HG03378 (cell line): ENCODE data around the gene IRAK1.

Experiments
- ATAC-seq: cut with Tn5 transposase; IDR thresholded peaks from one replicate; pipeline ENCODE4 v1.9.1; 2021; ENCODE audit warnings: mild to moderate bottlenecking, moderate library complexity; ENCODE audit not compliant: unreplicated experiment

The IRAK1 gene

DNA sequence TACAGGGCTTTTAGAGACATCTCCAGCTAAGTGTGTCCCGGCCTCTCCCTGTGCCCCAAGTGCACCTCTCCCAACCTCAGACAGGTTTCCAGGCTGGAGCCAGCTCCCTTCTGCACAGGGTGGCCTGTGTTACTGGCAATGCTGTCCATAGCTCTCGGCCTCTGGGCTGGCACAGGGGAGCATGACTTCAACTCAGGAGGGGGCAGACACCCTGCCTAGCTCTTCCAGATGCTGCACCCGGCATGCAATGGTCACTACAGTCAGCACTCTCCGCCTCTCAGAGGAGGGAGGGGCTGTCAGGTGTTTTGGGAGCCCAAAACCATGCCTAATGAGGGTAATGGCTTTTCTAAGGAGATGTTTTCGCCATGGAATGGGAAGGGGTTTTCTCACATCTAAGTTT, 2.4 kb upstream of the IRAK1 start:
- no peak for ATAC-seq

DNA sequence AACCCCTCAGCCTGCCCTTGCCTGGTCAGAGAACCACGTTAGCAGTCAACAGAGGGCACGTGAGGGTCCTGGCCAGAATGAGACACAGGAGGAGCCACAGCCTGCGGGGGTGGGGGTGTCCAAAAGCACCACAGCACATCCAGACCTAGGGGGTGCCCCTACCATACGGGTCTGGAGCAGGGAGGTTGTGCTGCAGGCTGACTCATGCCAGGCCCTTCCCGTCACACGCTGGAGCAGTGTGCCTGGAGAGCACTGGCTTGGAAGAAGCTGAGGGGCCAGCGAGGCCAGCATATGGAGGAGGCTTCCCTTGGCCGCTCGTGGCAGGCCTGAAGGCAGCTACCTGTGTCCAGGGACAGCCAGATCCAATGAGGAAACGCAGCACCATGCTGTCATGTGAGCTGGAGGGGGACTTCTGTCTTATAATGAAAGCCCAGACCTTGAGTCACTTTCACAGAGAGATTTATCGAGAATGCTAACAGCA, 1.5 kb upstream of the IRAK1 start:
- no peak for ATAC-seq

DNA sequence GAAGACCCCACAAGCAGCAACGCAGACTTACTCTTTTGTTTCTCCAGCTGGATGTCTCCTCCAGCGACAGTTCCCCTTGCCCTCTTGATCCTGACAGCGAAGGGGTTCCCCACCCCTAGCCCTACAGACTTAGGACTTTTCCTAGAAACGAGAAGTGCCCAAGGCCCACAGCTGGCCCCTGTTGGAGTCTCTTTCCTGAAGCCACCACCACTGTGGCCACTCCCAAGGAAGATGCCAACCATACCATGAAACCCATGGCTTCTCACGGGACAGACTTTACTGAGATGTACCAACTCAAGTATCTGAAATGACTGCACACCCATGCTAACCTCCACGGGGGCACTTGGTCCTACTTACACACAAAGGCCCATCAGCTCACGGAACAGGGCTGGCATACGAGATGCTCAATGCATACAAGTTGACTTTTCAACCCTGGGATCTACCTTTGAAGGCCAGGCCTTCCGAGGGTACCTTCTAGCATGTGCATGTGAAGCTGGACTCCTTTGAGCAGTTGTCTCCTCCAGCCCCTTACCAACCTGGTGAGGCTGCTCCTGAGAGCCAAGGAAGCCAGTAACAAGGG, 924 bp upstream of the IRAK1 start:
- ATAC-seq: no peak

GRCh38 chrX:154019061-154019621, 561 bp downstream of the IRAK1 start:
- ATAC-seq: no peak

GRCh38 chrX:154018518-154019060, 1.1 kb downstream of the IRAK1 start:
- ATAC-seq: no peak

DNA sequence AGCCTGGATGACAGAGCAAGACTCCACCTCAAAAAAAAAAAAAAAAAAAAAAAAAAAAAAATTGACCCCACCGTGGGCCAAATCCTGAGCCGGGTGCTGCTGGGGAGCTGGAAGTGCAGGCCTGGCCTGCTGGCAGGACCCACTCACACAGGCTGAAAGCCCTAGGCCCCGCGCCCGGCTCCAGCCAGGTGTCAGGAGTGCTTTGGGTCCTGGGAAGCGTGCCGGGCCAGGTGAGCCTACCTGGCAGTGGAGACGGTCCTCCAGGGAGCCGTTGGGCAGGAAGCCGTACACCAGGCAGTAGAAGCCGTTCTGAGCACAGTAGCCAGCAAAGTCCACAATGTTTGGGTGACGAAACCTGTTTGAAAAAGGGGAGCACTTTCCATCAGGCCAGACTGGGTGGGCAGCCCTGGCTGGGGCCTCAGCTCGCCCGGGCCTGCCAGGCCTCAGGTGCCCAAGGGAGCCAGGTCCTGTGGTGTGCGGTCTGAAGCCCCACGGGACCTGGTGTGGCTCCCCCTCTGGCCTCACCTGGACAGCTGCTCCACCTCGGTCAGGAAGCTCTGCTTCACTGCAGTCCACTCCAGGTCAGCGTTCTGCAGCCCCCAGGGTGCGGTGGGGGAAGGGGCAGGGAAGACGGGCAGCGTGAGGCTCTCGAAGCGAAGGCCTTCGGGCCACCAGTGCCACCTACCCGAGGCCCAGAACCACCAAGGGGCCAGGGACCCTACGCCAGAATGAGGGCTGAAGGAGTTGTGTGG, 1.8 kb downstream of the IRAK1 start:
- ATAC-seq: no peak

DNA sequence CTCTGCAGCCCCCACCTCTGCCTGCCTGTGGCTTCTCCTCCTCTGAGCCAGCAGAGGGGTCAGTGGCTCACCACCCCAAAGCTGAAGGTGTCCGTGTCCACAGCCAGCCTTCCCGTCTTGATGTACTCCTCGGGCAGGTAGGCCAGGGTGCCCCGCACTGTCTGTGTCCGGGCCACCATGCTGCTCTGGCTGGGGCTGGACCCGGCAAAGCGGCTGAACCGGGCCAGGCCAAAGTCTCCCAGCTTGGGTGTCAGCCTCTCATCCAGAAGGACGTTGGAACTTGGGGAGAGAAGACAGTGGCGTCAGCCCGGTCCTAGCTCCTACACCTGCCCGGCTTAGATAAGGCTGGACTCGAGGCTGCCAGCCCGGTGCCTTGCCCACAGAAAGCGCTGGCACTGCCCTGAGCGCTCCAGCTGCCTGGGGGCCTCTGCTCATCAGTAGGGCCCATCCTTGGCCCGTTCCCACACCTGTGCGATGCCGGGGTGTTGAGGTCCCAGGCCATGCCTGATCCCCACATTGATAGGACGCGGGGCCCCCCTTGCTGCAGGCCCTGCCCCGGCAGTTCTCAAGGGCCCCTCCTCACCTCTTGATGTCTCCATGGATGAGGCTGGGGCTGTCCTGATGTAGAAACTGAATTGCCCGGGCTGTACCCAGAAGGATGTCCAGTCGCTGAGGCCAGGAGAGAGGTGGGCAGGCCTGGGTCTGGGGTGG, 3.2 kb downstream of the IRAK1 start:
- no peak for ATAC-seq

DNA sequence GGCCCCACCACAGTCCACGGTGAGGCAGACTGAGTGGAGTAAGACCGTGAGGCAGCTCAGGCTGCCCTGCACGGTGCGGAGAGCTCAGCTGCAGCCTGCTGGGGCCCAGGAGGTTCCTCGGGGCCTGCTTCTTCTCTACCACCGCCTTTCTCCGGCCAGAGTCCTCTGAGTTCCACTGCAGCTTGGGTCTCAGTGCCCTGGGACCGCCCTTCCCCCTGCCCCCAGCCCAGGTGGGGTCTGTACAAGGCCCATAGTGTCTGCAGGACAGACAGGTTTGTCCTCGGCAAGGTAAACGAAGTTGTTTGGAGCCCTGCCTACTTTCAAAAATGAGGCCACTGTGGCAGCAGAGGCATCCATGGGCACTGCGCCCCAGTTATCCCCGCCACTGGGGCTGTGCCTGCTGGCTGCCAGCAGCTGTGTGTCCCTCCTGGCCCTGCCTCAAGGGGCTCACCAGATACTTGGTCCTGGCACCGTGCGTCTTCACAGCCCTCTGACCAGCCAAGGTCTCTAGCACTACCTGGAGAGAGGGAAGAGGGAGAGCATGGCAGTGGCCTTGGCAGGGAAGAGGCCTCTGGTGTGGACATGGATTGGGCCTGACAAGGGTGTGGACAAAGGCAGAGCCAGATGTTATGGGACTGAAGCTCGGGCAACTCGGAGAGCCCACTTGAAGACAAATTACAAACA, 4.0 kb downstream of the IRAK1 start:
- no peak for ATAC-seq

GRCh38 chrX:154014429-154015380, 5.0 kb downstream of the IRAK1 start:
- ATAC-seq: no peak

DNA sequence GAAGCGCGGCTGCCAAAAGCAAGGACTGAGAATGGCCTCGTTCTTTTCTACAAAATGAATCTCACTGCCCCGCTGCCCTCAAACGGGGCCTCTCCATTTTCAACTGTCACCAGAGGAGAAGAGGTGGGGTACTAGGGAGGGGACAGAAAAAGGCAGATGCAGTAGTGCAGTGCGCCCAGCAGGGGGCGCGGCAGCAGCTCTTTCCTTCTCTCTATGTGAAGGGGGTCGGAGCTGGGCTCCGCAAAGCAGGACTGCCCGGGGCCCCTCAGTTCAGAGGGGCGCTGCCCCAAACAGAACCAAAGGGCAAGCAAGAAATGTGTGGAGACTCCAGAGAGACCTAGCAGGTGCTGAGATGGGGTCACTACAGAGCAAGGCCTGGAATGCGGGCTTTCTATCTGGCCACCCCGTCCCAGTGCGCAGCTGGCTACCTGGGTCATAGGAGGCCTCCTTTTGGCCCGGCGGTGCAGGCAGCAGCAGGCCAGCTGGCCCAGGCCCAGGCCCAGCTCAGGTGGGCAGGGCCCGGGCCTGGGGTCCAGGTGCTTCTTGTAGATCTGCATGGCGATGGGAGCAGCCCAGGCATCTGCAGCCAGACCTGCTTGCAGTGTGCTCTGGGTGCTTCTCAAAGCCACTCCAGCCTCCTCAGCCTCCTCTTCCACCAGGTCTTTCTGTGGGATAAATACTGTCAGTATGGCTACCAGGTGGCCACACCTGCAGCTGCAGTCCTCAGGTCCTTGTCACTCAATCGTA, 5.9 kb downstream of the IRAK1 start:
- no peak for ATAC-seq

DNA sequence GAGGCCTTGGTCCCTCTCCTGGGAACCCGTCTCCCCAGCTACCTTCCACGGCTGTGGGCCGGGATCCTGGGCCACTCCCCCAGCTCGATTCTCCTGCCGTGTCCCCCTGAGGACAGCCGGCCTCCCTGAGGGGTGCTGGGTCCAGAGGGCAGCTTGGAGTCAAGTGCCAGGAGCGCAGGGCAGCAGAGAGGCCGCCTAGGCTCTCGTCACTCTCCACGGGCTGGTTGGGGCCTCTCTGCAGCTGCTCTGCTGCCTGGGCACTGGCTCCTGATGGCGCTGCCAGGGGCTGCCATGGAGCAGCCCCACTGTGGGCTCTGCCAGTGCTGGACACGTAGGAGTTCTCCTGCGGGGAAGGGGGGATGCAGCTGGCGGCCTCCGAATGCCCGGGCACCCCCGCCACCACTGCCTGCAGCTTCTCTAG, 6.7 kb downstream of the IRAK1 start:
- ATAC-seq: no peak

DNA sequence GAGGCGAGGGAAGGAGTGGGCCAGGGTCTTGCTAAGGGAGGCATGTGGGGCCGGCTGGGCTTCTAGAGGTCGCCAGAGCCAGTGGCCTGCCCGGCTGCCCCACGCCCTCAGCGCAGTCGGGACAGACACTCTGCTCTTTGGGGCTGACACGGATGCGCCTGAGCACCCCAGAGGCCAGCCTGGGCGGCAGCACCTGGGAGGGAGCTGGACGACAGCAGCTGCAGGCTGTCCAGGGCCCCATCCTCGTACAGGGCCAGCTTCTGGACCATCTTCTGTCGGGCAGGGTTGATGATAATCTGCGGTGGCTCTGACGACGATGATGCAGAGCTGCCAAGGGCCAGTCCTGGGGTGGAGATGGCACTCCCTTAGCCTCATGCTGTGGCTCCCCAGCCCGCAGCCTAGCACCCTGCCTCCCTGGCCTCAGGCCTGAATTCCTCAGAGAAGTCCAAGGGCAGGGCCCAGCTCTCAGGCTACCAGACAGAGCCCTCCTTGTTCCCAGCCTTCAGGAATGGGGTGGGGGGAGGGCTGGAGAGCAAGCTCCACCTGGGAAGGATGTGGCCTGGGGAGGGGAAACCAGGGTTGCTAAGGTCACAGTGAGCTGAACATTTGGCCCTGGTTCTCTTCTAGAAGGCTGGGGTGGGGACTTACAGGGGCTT, 7.2 kb downstream of the IRAK1 start:
- no peak for ATAC-seq

DNA sequence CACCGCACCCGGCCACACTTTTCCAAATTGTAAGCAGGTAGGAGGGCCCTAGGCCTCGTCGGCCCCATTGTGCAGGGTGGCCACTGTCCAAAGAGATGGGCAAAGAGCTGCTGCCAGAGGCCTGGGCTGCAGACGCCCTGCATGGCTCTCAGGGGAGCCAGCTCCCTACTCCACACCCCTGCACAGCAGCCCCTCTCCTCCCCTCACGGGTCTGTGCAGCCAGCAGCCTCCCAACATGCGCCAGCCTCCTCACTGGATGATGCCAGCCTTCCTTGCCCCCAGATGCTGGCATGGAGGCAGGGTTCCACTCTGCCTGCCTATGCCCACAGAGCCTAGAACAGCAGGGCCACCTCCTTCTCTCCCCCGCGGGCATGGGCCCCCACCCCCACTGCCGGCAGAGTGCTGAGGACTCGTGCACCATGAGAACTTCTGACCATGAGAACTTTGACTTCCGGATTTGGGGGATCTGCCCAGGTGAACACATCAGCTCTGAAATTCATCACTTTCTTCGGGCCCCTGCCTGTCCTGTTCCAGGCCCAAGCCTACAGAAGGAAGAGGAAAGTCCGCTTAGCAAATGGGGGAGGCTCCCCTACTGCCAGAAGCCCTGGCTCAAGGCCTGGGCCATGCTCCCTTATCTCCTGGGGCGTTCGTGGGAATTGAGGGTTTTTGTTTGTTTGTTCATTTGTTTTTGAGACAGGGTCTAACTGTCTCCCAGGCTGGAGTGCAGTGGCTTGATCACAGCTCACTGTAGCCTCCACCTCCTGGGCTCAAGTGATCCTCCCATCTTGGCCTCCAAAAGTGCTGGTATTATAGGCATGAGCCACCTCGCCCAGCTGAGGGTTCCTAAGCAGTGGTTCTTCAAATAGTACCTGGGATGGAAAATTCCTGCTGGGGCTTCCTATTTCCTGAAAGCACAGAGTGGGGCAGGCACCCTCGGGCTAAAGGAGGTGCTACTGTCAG, 8.0 kb downstream of the IRAK1 start:
- no peak for ATAC-seq

GRCh38 chrX:154010330-154011087, 9.2 kb downstream of the IRAK1 start:
- ATAC-seq: no peak

DNA sequence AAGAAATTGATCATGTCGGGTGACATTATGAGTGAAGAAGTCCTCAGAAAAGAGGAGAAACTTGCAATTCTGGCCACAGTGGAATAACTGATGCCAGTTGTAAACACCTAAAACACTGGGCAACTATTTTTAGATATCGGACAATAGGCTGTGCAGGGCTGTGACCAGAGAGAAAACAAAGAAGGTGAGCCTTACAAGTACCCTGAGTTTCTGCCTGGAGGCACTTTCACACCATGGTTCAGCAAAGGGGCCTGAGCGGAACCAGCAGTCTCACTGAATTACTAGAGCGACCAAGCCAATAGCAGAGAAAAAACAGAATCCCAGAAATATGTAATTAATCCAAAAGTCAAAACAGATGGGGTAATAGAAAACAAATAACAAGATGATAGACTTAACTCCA, 11.2 kb downstream of the IRAK1 start:
- no peak for ATAC-seq

DNA sequence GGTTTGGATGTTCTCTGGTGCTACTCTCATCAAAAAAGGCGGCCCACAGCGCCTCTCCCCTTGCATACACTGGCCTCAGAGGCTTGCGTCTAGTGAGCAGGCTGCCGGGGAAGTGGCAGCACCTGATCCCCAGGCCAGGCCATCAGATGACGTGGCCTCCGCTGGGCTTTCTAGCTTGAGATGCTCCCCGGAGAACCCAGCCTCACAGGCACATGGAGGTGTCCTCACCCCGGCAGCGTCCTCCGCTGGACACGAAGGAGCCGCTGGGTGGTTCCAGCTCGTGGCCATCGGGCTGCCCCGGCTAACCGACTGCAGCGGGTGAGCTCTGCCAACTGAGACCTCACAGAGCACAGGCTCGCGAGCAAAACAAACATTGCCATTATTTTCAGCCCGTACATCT, 12.8 kb downstream of the IRAK1 start:
- ATAC-seq: no peak

DNA sequence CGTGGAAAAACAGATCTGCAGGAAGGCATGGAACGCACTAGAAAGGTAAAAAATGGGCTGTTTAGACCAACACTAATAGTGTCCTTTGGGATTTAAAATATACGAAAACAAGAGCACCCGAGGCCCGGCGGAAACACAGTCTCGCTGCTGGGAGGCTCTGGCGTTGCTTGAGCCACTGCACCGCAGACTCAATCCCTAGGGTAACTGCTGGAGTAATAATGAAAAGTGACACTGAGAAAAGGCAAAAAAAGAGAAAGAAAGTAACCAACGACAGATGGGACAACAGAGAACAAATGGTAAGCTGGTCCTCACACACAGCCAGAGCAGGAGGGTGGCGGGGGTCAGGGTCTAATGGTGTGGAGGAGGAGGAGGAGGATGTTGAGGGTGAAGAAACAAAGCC, 15.4 kb downstream of the IRAK1 start:
- ATAC-seq: no peak
